Measurements from ENCODE around the gene P2RY2.

Gene P2RY2

GRCh38 chr11:73210916-73211667 is 7.0 kb upstream of the P2RY2 start:
- Histone ChIP-seq H3K9ac (ENCODE audit: low read length) (no peak overlapping the region), H3F3A (ENCODE audit: insufficient read depth) (no peaks in the 10 kb centered on the region), H3K27ac (ENCODE audit: low read depth, low read length) (no peak overlapping the region), H3K4me2 (ENCODE audit: low read depth, low read length, poor library complexity, severe bottlenecking) (no peak overlapping the region), H3K9me3 (ENCODE audit: insufficient read depth, low read length) (no peaks in the 10 kb centered on the region), H3K4me3 (ENCODE audit: insufficient read depth, low read length, poor library complexity, severe bottlenecking) (no peak overlapping the region), H4K20me1 (ENCODE audit: low read depth, low read length) (no peaks in the 10 kb centered on the region), H3K27me3 (ENCODE audit: low read length) (no peaks in the 10 kb centered on the region), H3K79me2 (ENCODE audit: insufficient read depth, low read length) (no peaks in the 10 kb centered on the region), H2AFZ (ENCODE audit: low read depth, low read length, severe bottlenecking) (no peak overlapping the region), H3K36me3 (ENCODE audit: low read length) (no peaks in the 10 kb centered on the region), H3K9me2 (replicated peaks; ENCODE audit: insufficient read depth, low read length) (no peaks in the 10 kb centered on the region)
- no peak for TF ChIP-seq EZH2phosphoT487 (conservative IDR thresholded peaks at IDR 0.05; ENCODE audit: low read length)
- TF ChIP-seq CTCF (IDR thresholded peaks at IDR 0.05; ENCODE audit: insufficient read depth, low read length, poor library complexity, severe bottlenecking) = no peak

GRCh38 chr11:73213196-73214143 is 4.6 kb upstream of the P2RY2 start:
- Histone ChIP-seq H3K36me3 (ENCODE audit: low read length) (no peaks in the 10 kb centered on the region), H3K9me2 (replicated peaks; ENCODE audit: insufficient read depth, low read length) (no peaks in the 10 kb centered on the region), H3K27ac (ENCODE audit: low read depth, low read length) (no peak overlapping the region), H3K79me2 (ENCODE audit: insufficient read depth, low read length) (no peaks in the 10 kb centered on the region), H3K9me3 (ENCODE audit: insufficient read depth, low read length) (no peaks in the 10 kb centered on the region), H4K20me1 (ENCODE audit: low read depth, low read length) (no peaks in the 10 kb centered on the region), H3K27me3 (ENCODE audit: low read length) (no peaks in the 10 kb centered on the region), H3F3A (ENCODE audit: insufficient read depth) (no peaks in the 10 kb centered on the region), H3K9ac (ENCODE audit: low read length) (no peak overlapping the region), H3K4me2 (ENCODE audit: low read depth, low read length, poor library complexity, severe bottlenecking) (no peak overlapping the region), H2AFZ (ENCODE audit: low read depth, low read length, severe bottlenecking) (no peak overlapping the region), H3K4me3 (ENCODE audit: insufficient read depth, low read length, poor library complexity, severe bottlenecking) (no peak overlapping the region)
- no peak for TF ChIP-seq CTCF (IDR thresholded peaks at IDR 0.05; ENCODE audit: insufficient read depth, low read length, poor library complexity, severe bottlenecking)
- no peak for TF ChIP-seq EZH2phosphoT487 (conservative IDR thresholded peaks at IDR 0.05; ENCODE audit: low read length)

GRCh38 chr11:73215191-73216134 is 2.6 kb upstream of the P2RY2 start:
- no peak for TF ChIP-seq CTCF (IDR thresholded peaks at IDR 0.05; ENCODE audit: insufficient read depth, low read length, poor library complexity, severe bottlenecking)
- no peak for TF ChIP-seq EZH2phosphoT487 (conservative IDR thresholded peaks at IDR 0.05; ENCODE audit: low read length)
- Histone ChIP-seq H3K79me2 (ENCODE audit: insufficient read depth, low read length) (no peaks in the 10 kb centered on the region), H2AFZ (ENCODE audit: low read depth, low read length, severe bottlenecking) (no peak overlapping the region), H3K9me3 (ENCODE audit: insufficient read depth, low read length) (no peaks in the 10 kb centered on the region), H4K20me1 (ENCODE audit: low read depth, low read length) (no peaks in the 10 kb centered on the region), H3K9ac (ENCODE audit: low read length) (no peak overlapping the region), H3F3A (ENCODE audit: insufficient read depth) (no peaks in the 10 kb centered on the region), H3K27ac (ENCODE audit: low read depth, low read length) (no peak overlapping the region), H3K27me3 (ENCODE audit: low read length) (no peaks in the 10 kb centered on the region), H3K36me3 (ENCODE audit: low read length) (no peaks in the 10 kb centered on the region), H3K4me2 (ENCODE audit: low read depth, low read length, poor library complexity, severe bottlenecking) (no peak overlapping the region), H3K9me2 (replicated peaks; ENCODE audit: insufficient read depth, low read length) (no peaks in the 10 kb centered on the region), H3K4me3 (ENCODE audit: insufficient read depth, low read length, poor library complexity, severe bottlenecking) (no peak overlapping the region)

Measured in SU-DHL-6 (cell line).